Left lung (tissue), 10 donors: ENCODE results near the gene ARHGAP15. TPM values are rescaled to one million over a fixed set of nuclear protein-coding genes. Genes with fewer than 3 reads are reported as not detected.

Experiments used
- ATAC-seq: fragments of 200-7000 bp; cut with Tn5 transposase; one replicate; pipeline ENCODE4 v1.9.1; 2020; ENCODE audit warnings: moderate library complexity
- DNase-seq, 4 donors: peaks; one replicate each; pipeline ENCODE4 v3.0.0-alpha.2; 2013 to 2020
- H3K27ac ChIP-seq, 2 donors: fragments of 200-600 bp; sonication (generic) in 1 of 2; one replicate each; pipeline versions ENCODE4 v1.5.0 to v1.8.0; 2020 to 2021
- H3K27me3 ChIP-seq, 2 donors: fragments of 200-600 bp; sonication (generic) in 1 of 2; one replicate each; pipeline versions ENCODE4 v1.5.0 to v1.8.0; 2020 to 2021
- H3K36me3 ChIP-seq, 2 donors: fragments of 200-600 bp; sonication (generic) in 1 of 2; one replicate each; pipeline versions ENCODE4 v1.5.0 to v1.8.0; 2020 to 2021
- H3K4me1 ChIP-seq, 2 donors: fragments of 200-600 bp; one replicate each; pipeline ENCODE4 v1.8.0; 2021
- H3K4me3 ChIP-seq, 2 donors: fragments of 200-600 bp; sonication (generic) in 1 of 2; one replicate each; pipeline versions ENCODE4 v1.5.0 to v1.8.0; 2020 to 2021; ENCODE audit warnings: mild to moderate bottlenecking in 1 of 2
- H3K9me3 ChIP-seq, 2 donors: fragments of 200-600 bp; sonication (generic) in 1 of 2; one replicate each; pipeline versions ENCODE4 v1.5.0 to v1.8.0; 2020 to 2021
- intact Hi-C, 2 donors: fragments of 100-400 bp; cut with DNase I; formaldehyde crosslinking; loops; one replicate each; pipeline versions ENCODE4 v1.11.2 to v1.14.2; 2022
- polyA plus RNA-seq, 6 donors: library from polyadenylated mRNA; unstranded; fragments of 120-200 nt; gene quantifications; one replicate each; pipeline ENCODE4 v1.2.1, GENCODE V29; 2013; ENCODE audit not compliant: insufficient read length in 6 of 6
- total RNA-seq, 2 donors: library from RNA; stranded (reverse); fragmentation: NEBNext Ultra II Directional; extraction: Animal tissue kit (Norgen Biotek cat#: 25700); gene quantifications; one replicate each; pipeline ENCODE4 v1.2.1, GENCODE V29; 2021
- TF ChIP-seq, protein P1 (sequence below), 2 donors: fragments of 200-600 bp; sonication (generic) in 1 of 2; IDR thresholded peaks; one replicate each; pipeline versions ENCODE4 v1.5.0 to v1.8.0; 2021; ENCODE audit warnings: antibody characterized with exemption in 2 of 2
- donor health status: DM: no; HTN: yes; CAD: no.
- donor health status: DM: no; HTN: no; CAD: no.

The ARHGAP15 gene
- total and polyA plus RNA-seq, 8 donors, result 16.8 to 48.3 (median 30.2) TPM

DNA sequence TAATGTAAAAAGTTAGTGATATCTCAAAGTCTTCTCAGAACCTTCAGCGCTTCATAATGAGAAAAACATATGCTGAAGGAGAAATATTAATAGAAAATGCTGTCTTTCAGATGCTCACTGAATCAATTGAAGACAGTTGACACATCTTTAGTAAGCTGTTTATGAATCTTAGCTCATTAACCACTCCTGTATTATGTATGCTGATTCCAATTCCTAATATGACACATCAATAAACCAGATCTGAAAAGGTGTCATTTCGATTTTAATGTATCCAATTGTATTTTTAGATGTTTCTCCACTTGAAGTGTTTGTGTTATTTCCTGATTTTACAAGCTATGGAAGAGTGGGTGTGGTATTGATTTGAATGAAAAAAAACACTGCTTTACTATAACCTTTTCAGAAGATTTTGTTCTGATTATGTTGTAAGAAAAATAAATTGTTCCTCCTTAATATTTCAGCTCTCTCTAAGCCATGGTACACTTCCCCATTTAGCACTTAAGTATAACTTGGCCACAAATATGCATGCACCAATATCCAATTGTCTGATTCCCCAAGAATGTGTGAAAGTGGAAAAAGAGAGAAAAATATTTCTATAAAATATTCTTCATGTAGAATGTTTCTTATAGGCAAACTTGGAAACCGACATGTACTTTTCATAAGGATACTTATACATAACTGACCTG, 569.8 kb downstream of the ARHGAP15 start:
- Histone ChIP-seq H3K27me3 (no peaks in the 10 kb centered on the region), H3K9me3 (no peaks in the 10 kb centered on the region), H3K36me3 (no peaks in the 10 kb centered on the region), H3K4me1 (peaks cover 0 to 2% of the 10 kb centered on the region in 2 donors), H3K27ac (no peak overlapping the region), H3K4me3 (no peak overlapping the region)
- ATAC-seq (no peak), DNase-seq (no peak)
- intact Hi-C loops, result no loop called here
- TF ChIP-seq, protein P1, sequence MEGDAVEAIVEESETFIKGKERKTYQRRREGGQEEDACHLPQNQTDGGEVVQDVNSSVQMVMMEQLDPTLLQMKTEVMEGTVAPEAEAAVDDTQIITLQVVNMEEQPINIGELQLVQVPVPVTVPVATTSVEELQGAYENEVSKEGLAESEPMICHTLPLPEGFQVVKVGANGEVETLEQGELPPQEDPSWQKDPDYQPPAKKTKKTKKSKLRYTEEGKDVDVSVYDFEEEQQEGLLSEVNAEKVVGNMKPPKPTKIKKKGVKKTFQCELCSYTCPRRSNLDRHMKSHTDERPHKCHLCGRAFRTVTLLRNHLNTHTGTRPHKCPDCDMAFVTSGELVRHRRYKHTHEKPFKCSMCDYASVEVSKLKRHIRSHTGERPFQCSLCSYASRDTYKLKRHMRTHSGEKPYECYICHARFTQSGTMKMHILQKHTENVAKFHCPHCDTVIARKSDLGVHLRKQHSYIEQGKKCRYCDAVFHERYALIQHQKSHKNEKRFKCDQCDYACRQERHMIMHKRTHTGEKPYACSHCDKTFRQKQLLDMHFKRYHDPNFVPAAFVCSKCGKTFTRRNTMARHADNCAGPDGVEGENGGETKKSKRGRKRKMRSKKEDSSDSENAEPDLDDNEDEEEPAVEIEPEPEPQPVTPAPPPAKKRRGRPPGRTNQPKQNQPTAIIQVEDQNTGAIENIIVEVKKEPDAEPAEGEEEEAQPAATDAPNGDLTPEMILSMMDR (IDR thresholded peaks at IDR 0.05), result no peak

DNA sequence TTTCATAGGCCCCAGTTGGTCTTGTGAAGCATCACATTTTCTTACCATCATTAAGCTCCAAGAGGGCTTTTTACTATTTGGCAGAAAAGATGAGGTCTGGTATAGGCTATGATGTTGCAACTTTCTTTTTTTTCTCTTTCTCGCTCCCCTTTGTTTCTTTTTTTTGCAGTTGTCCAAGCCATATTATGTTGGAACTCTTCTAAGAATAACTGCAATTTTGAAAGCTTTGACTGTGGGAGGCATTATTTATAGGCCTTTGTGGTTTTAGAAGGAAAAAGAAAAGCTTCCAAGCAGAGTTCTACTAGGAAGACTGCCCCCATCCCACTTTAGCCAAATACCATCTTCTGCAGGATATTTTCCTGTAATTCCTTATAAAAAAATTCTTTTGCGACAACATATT, 571.6 kb downstream of the ARHGAP15 start:
- intact Hi-C loops, result no loop called here
- TF ChIP-seq, protein P1 (IDR thresholded peaks at IDR 0.05), result no peak
- DNase-seq (no peak), ATAC-seq (no peak)
- Histone ChIP-seq H3K27ac (peak overlapping the region in 1 of 2 donors; percentile 4), H3K4me3 (no peak overlapping the region), H3K4me1 (peaks cover 0 to 9% of the 10 kb centered on the region in 2 donors), H3K36me3 (no peaks in the 10 kb centered on the region), H3K27me3 (no peaks in the 10 kb centered on the region), H3K9me3 (no peaks in the 10 kb centered on the region)

DNA sequence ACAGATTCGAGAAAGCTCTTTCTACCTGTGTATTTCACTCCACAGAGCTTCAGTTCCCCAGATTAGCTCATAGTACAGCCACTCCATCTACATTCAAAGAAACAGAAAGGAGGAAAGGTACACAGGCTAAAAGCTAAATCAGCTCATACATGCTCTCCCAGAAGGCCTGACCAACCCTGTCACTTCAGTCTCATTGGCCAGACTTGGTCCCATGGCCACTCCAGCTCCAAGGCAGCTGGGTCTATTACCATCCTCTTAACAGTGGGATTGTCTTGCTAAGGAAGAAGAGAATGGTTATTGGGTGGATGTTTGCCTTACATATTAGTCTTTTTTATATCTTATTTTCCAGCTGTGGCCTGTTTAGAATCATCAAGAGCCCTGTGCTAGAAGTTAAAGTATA, 572.6 kb downstream of the ARHGAP15 start:
- intact Hi-C loops, result no loop called here
- ATAC-seq, result no peak
- peak overlapping the region in 1 of 2 donors; percentile 4 for H3K27ac ChIP-seq

DNA sequence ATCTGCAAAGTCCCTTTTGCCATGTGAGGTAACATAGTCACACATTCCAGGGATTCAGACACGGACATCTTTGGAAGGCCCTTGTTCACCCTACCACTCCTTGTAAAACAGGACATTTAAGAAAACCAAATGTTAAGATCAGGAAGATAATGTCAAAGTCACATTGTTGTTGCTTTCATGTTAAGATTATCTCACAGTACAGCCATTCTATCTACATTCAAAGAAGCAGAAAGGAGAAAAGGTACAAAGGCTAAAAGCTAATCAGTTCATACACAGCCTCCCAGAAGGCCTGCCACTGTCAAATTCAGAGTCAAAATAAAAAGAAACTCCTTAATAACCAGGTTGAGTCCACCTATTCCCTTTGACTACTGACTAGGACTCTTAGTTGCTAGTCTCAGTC, 573.7 kb downstream of the ARHGAP15 start:
- DNase-seq (no peak), ATAC-seq (no peak)
- intact Hi-C loops, result no loop called here

More for the DNA sequence above, 572.6 kb downstream of the ARHGAP15 start:
- no peak for DNase-seq
- Histone ChIP-seq H3K27me3 (no peaks in the 10 kb centered on the region), H3K9me3 (no peaks in the 10 kb centered on the region), H3K36me3 (no peaks in the 10 kb centered on the region), H3K4me3 (no peak overlapping the region), H3K4me1 (peaks cover 0 to 9% of the 10 kb centered on the region in 2 donors)
- TF ChIP-seq, protein P1 (IDR thresholded peaks at IDR 0.05), result no peak

GRCh38 chr2:143704451-143705106, 575.4 kb downstream of the ARHGAP15 start:
- TF ChIP-seq, protein P1 (IDR thresholded peaks at IDR 0.05), result no peak
- Histone ChIP-seq H3K4me3 (no peak overlapping the region), H3K4me1 (peaks cover 8 to 9% of the 10 kb centered on the region in 2 donors), H3K27me3 (no peaks in the 10 kb centered on the region), H3K9me3 (no peaks in the 10 kb centered on the region), H3K36me3 (no peaks in the 10 kb centered on the region), H3K27ac (peak overlapping the region in 1 of 2 donors; percentile 10)
- DNase-seq, result no peak
- ATAC-seq, result no peak
- intact Hi-C loops, result no loop called here

More for the DNA sequence above, 573.7 kb downstream of the ARHGAP15 start:
- Histone ChIP-seq H3K4me3 (no peak overlapping the region), H3K27ac (no peak overlapping the region), H3K36me3 (no peaks in the 10 kb centered on the region), H3K4me1 (peaks cover 0 to 9% of the 10 kb centered on the region in 2 donors), H3K27me3 (no peaks in the 10 kb centered on the region), H3K9me3 (no peaks in the 10 kb centered on the region)
- TF ChIP-seq, protein P1 (IDR thresholded peaks at IDR 0.05), result no peak
